WTC11 (cell line): ENCODE results near the gene VIT. TPM values are rescaled to one million over a fixed set of nuclear protein-coding genes. Genes with fewer than 3 reads are reported as not detected.

Experiments used
- ATAC-seq: fragments of 200-7000 bp; cut with Tn5 transposase; 2 replicates; pipeline ENCODE4 v1.10.0; 2021; ENCODE audit warnings: mild to moderate bottlenecking, moderate library complexity
- CTCF ChIA-PET: fragments of 300-600 bp; sonication (Branson Sonifier 250); formaldehyde crosslinking; loops from one replicate; lab custom pipeline; 2021; ENCODE audit warnings: antibody characterized with exemption; lab: Charles Lee
- POLR2A ChIA-PET: fragments of 350-600 bp; sonication (Branson Sonifier 250); formaldehyde crosslinking; loops from one replicate; lab custom pipeline; 2021; ENCODE audit warnings: antibody characterized with exemption; lab: Charles Lee
- DNase-seq: peaks from one replicate; pipeline ENCODE4 v3.0.0; 2021; ENCODE audit warnings: low spot score
- H3K27ac Mint-ChIP-seq: 2 replicates; pipeline ENCODE4 v1.8.0; 2021; ENCODE audit warnings: mixed read lengths
- H3K27me3 Mint-ChIP-seq: 2 replicates; pipeline ENCODE4 v1.8.0; 2021; ENCODE audit warnings: low read depth, mild to moderate bottlenecking, moderate library complexity, mixed read lengths
- H3K36me3 Mint-ChIP-seq: 2 replicates; pipeline ENCODE4 v1.8.0; 2021; ENCODE audit warnings: mixed read lengths
- H3K4me1 Mint-ChIP-seq: 2 replicates; pipeline ENCODE4 v1.8.0; 2022; ENCODE audit warnings: mixed read lengths
- H3K4me3 Mint-ChIP-seq: 2 replicates; pipeline ENCODE4 v1.8.0; 2021; ENCODE audit warnings: mild to moderate bottlenecking, moderate library complexity, mixed read lengths
- H3K9me3 Mint-ChIP-seq: 2 replicates; pipeline ENCODE4 v1.8.0; 2021; ENCODE audit warnings: mixed read lengths
- CDX4 ChIP-seq: fragments of 250-450 bp; sonication (Bioruptor Pico); IDR thresholded peaks from 2 replicates; pipeline ENCODE4 v1.9.0; 2021; ENCODE audit warnings: moderate library complexity, mild to moderate bottlenecking, inconsistent platforms, borderline replicate concordance
- CREM ChIP-seq: sonication (generic); formaldehyde crosslinking; IDR thresholded peaks from 2 replicates; pipeline ENCODE4 v1.8.1; 2022; ENCODE audit warnings: mild to moderate bottlenecking, missing genetic modification reagents, moderate library complexity
- CTCF ChIP-seq: fragments of 200-600 bp; IDR thresholded peaks from 2 replicates; pipeline ENCODE4 v1.8.0; 2022; ENCODE audit warnings: antibody characterized with exemption
- EMX1 ChIP-seq: fragments of 250-450 bp; sonication (Bioruptor Pico); IDR thresholded peaks from 2 replicates; pipeline ENCODE4 v1.8.0; 2021; ENCODE audit warnings: mild to moderate bottlenecking
- GABPB1 ChIP-seq: sonication (generic); formaldehyde crosslinking; IDR thresholded peaks from 2 replicates; pipeline ENCODE4 v1.8.1; 2023; ENCODE audit warnings: mild to moderate bottlenecking, missing genetic modification reagents
- GTF2I ChIP-seq: fragments of 250-450 bp; sonication (Bioruptor Pico); conservative IDR thresholded peaks from 2 replicates; pipeline ENCODE4 v1.4.0; 2021; ENCODE audit warnings: mild to moderate bottlenecking
- HMGXB4 ChIP-seq: sonication (generic); formaldehyde crosslinking; IDR thresholded peaks from 2 replicates; pipeline ENCODE4 v1.8.1; 2023; ENCODE audit warnings: mild to moderate bottlenecking, moderate library complexity, missing genetic modification reagents
- IRF2 ChIP-seq: sonication (generic); formaldehyde crosslinking; IDR thresholded peaks from 2 replicates; pipeline ENCODE4 v1.8.0; 2022; ENCODE audit warnings: low read depth, missing genetic modification reagents, borderline replicate concordance
- MLX ChIP-seq: sonication (generic); formaldehyde crosslinking; IDR thresholded peaks from 2 replicates; pipeline ENCODE4 v1.8.1; 2023; ENCODE audit warnings: mild to moderate bottlenecking, missing genetic modification reagents, moderate library complexity
- NR3C1 ChIP-seq: sonication (generic); formaldehyde crosslinking; conservative IDR thresholded peaks from 2 replicates; pipeline ENCODE4 v1.8.1; 2023; ENCODE audit warnings: low read depth, mild to moderate bottlenecking, missing genetic modification reagents
- STAT6 ChIP-seq: sonication (generic); formaldehyde crosslinking; conservative IDR thresholded peaks from 2 replicates; pipeline ENCODE4 v1.8.1; 2023; ENCODE audit warnings: mild to moderate bottlenecking, low read depth, missing genetic modification reagents, moderate library complexity
- ZNF121 ChIP-seq: sonication (generic); formaldehyde crosslinking; IDR thresholded peaks from 2 replicates; pipeline ENCODE4 v1.8.0; 2023; ENCODE audit warnings: missing genetic modification reagents
- ZNF138 ChIP-seq: sonication (generic); formaldehyde crosslinking; conservative IDR thresholded peaks from 2 replicates; pipeline ENCODE4 v1.8.1; 2022; ENCODE audit warnings: mild to moderate bottlenecking, moderate library complexity, missing genetic modification reagents
- total RNA-seq: library from RNA; stranded (reverse); gene quantifications from 3 replicates; pipeline ENCODE4 v1.2.3, GENCODE V29; 2021
- TF ChIP-seq, protein P1 (sequence below): sonication (generic); formaldehyde crosslinking; conservative IDR thresholded peaks from 2 replicates; pipeline ENCODE4 v1.8.1; 2022; ENCODE audit warnings: mild to moderate bottlenecking, missing genetic modification reagents
- TF ChIP-seq, protein P2 (sequence below): fragments of 250-450 bp; sonication (Bioruptor Pico); IDR thresholded peaks from 2 replicates; pipeline ENCODE4 v1.9.0; 2021; ENCODE audit warnings: mild to moderate bottlenecking

VIT gene
- total RNA-seq, 1 experiment from 2014 or later, result 0.46 TPM

GRCh38 chr2:36802952-36803351 lies 106.4 kb downstream of the VIT start:
- Mint-ChIP-seq H3K27ac (no peak overlapping the region), H3K36me3 (no peaks in the 10 kb centered on the region), H3K4me3 (no peak overlapping the region), H3K27me3 (peaks cover 2% of the 10 kb centered on the region; the same call in 1 of the 2 replicates), H3K4me1 (peaks cover 4% of the 10 kb centered on the region)
- POLR2A ChIA-PET, result no interaction called here
- no peak for TF ChIP-seq GTF2I (CRISPR knock-in tag)
- TF ChIP-seq IRF2 (CRISPR knock-in tag), result no peak
- no peak for TF ChIP-seq ZNF138 (CRISPR knock-in tag)
- TF ChIP-seq CREM (CRISPR knock-in tag), result no peak
- TF ChIP-seq STAT6, result no peak
- TF ChIP-seq, protein P1, sequence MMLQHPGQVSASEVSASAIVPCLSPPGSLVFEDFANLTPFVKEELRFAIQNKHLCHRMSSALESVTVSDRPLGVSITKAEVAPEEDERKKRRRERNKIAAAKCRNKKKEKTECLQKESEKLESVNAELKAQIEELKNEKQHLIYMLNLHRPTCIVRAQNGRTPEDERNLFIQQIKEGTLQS (CRISPR knock-in tag), result no peak
- no peak for TF ChIP-seq EMX1 (CRISPR knock-in tag)
- no peak for TF ChIP-seq NR3C1 (CRISPR knock-in tag)
- TF ChIP-seq HMGXB4 (CRISPR knock-in tag), result no peak
- TF ChIP-seq ZNF121, result no peak
- no peak for TF ChIP-seq GABPB1 (CRISPR knock-in tag)
- TF ChIP-seq CTCF, result no peak
- TF ChIP-seq CDX4, result no peak
- TF ChIP-seq, protein P2, sequence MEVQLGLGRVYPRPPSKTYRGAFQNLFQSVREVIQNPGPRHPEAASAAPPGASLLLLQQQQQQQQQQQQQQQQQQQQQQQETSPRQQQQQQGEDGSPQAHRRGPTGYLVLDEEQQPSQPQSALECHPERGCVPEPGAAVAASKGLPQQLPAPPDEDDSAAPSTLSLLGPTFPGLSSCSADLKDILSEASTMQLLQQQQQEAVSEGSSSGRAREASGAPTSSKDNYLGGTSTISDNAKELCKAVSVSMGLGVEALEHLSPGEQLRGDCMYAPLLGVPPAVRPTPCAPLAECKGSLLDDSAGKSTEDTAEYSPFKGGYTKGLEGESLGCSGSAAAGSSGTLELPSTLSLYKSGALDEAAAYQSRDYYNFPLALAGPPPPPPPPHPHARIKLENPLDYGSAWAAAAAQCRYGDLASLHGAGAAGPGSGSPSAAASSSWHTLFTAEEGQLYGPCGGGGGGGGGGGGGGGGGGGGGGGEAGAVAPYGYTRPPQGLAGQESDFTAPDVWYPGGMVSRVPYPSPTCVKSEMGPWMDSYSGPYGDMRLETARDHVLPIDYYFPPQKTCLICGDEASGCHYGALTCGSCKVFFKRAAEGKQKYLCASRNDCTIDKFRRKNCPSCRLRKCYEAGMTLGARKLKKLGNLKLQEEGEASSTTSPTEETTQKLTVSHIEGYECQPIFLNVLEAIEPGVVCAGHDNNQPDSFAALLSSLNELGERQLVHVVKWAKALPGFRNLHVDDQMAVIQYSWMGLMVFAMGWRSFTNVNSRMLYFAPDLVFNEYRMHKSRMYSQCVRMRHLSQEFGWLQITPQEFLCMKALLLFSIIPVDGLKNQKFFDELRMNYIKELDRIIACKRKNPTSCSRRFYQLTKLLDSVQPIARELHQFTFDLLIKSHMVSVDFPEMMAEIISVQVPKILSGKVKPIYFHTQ, result no peak
- TF ChIP-seq, all 79 proteins: peak for 0
- DNase-seq, result no peak
- no peak for ATAC-seq
- peaks cover 16% of the 10 kb centered on the region for H3K9me3 Mint-ChIP-seq
- CTCF ChIA-PET, result interaction anchor here (1.2 to 2.2 kb wide), 2 partner anchors 9 to 18 kb away, joined by 6 to 10 read pairs; no protein-coding TSS in a partner anchor

- no peaks in the 10 kb centered on the region for H3K36me3 Mint-ChIP-seq
- peaks cover 3% of the 10 kb centered on the region; the same call in 1 of the 2 replicates for H3K4me1 Mint-ChIP-seq
- no peak for DNase-seq
- H3K9me3 Mint-ChIP-seq, result peaks cover 23% of the 10 kb centered on the region
- H3K27me3 Mint-ChIP-seq, result peaks cover 2% of the 10 kb centered on the region; the same call in 1 of the 2 replicates
- H3K27ac Mint-ChIP-seq, result no peak overlapping the region
- POLR2A ChIA-PET, result no interaction called here
- TF ChIP-seq STAT6 (no peak), MLX (no peak), IRF2 (CRISPR knock-in tag) (no peak)
- no peak for ATAC-seq
- CTCF ChIA-PET, result interaction anchor here (1.5 to 2.6 kb wide), 2 partner anchors 13 to 20 kb away, joined by 3 to 13 read pairs; no protein-coding TSS in a partner anchor
- no peak overlapping the region for H3K4me3 Mint-ChIP-seq
Measured at GRCh38 chr2:36805635-36806224, 109.2 kb downstream of the VIT start.
